Measurements from ENCODE around the gene HRC.

DNA sequence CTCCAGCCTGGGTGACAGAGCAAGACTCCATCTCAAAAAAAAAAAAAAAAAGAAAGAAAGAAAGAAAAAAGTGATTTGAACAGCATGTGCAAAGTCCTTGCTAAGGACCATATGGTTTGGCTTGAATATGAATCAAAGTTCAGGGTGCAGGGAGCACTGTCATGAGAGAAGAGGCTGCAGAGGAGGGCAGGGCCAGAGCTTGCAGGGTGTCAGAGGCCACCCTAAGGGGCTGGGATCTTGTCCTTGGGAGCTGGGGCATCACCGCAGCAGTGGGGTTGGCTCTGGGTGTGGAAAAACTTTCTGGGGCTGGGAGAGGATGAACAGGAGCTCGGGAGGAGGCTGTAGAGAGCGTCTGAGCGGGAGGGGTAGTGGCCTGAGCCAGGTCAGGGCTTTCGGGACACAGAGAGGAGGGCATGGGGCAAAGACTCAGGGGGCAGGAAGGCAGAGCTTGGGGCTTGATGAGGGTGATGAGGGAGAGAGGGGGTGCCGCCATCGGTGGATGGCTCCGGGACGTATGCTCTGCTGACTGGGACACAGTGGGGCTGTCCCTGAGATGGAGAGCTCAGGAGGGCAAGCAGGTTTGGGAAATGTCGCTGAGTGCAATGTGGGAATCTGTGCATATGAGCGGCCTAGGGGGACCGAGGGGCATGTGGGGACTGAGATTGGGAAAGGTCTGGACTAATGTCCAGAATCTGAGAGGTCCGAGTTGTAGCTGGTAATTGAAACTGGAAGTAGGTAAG, 5.4 kb upstream of the HRC start:
- TF ChIP-seq POLR2A (IDR thresholded peaks at IDR 0.05; ENCODE audit: low read length), result no peak
- no peak for TF ChIP-seq GATA1 (IDR thresholded peaks at IDR 0.05; ENCODE audit: low read depth, low read length)
